COR-L47 (cell line): ENCODE measurements around the gene FXYD6.

Experiments used
- DNase-seq: peaks from one replicate; lab custom pipeline; 2025; lab: John Stamatoyannopoulos, UW

FXYD6 gene

GRCh38 chr11:117830072-117830471 is 46.4 kb downstream of the FXYD6 start:
- no peak for DNase-seq

GRCh38 chr11:117829369-117829725 is 47.1 kb downstream of the FXYD6 start:
- DNase-seq: no peak

- no peak for DNase-seq
These were observed 47.7 kb downstream of the FXYD6 start for GRCh38 chr11:117828611-117829368.

GRCh38 chr11:117827521-117828511 is 48.6 kb downstream of the FXYD6 start:
- no peak for DNase-seq

- no peak for DNase-seq
These were observed 49.6 kb downstream of the FXYD6 start for GRCh38 chr11:117826832-117827231.

GRCh38 chr11:117826190-117826570 is 50.3 kb downstream of the FXYD6 start:
- DNase-seq: no peak

- no peak for DNase-seq
These were observed 50.8 kb downstream of the FXYD6 start for GRCh38 chr11:117825538-117826189.

GRCh38 chr11:117824571-117825537 is 51.6 kb downstream of the FXYD6 start, which contains the start of gene FXYD2:
Gene FXYD2, minus strand, starts transcription at chr11:117824744. Its CDS starts 66 bp downstream, at chr11:117824678.
- DNase-seq: no peak

- DNase-seq: no peak
These were observed 52.5 kb downstream of the FXYD6 start for GRCh38 chr11:117823946-117824420.

GRCh38 chr11:117823294-117823945 is 53.0 kb downstream of the FXYD6 start:
- DNase-seq: no peak

GRCh38 chr11:117822074-117823033 is 54.1 kb downstream of the FXYD6 start:
- DNase-seq: peak; percentile 74

- DNase-seq: no peak
These were observed 55.0 kb downstream of the FXYD6 start for GRCh38 chr11:117821431-117821830.

GRCh38 chr11:117820516-117820915 is 55.9 kb downstream of the FXYD6 start:
- no peak for DNase-seq

- DNase-seq: peak; percentile 73
These were observed 56.4 kb downstream of the FXYD6 start for GRCh38 chr11:117820071-117820470.

GRCh38 chr11:117819096-117820040 is 57.1 kb downstream of the FXYD6 start:
- peak; percentile 57 for DNase-seq

GRCh38 chr11:117818041-117818873 is 58.2 kb downstream of the FXYD6 start:
- DNase-seq: no peak

- DNase-seq: peak; percentile 77
These were observed 59.0 kb downstream of the FXYD6 start for GRCh38 chr11:117817368-117818040.
